Measurements from ENCODE around the gene USP17L19.
"Not testable (repeated sequence)": the region's sequence is repeated elsewhere in the genome, so short reads cannot be mapped to it uniquely, and the experiment has no call there.

DNA sequence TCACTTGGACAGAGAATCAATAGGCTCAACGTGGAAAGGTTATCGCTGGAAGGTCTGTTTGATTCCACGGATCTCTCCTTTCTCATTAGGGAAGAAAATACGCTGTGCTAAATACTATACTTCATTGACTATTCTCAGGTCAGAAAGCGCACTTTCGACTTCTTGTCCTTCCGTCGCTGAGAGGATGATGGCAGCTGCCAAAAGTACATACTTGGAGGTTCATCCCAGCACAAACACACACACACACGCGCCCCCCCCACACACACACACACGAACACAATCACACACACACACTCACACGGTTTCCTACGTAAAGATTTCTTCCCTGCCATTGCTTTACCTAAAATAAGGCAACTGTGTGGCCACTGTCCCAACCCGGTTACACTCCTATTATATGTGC, 38.5 kb upstream of the USP17L19 start:
- not testable (repeated sequence) for TF ChIP-seq REST (IDR thresholded peaks at IDR 0.05; ENCODE audit: unreplicated experiment); CTCF (conservative IDR thresholded peaks at IDR 0.05; ENCODE audit: low read depth in 2 of 2); CREB1 (CRISPR knock-in tag; IDR thresholded peaks at IDR 0.05; ENCODE audit: low read depth); POLR2AphosphoS5 (IDR thresholded peaks at IDR 0.05; ENCODE audit: low read depth); NANOG (IDR thresholded peaks at IDR 0.05; ENCODE audit: borderline replicate concordance); ZNF114 (CRISPR knock-in tag; IDR thresholded peaks at IDR 0.05); JUNB (IDR thresholded peaks at IDR 0.05; ENCODE audit: unreplicated experiment); EZH2phosphoT487 (IDR thresholded peaks at IDR 0.05; ENCODE audit: unreplicated experiment); ZNF331 (CRISPR knock-in tag; IDR thresholded peaks at IDR 0.05; ENCODE audit: low read depth); EZH2 (IDR thresholded peaks at IDR 0.05; ENCODE audit: low read depth, unreplicated experiment); STAT1 (IDR thresholded peaks at IDR 0.05; ENCODE audit: unreplicated experiment)
- TF ChIP-seq, protein P1, sequence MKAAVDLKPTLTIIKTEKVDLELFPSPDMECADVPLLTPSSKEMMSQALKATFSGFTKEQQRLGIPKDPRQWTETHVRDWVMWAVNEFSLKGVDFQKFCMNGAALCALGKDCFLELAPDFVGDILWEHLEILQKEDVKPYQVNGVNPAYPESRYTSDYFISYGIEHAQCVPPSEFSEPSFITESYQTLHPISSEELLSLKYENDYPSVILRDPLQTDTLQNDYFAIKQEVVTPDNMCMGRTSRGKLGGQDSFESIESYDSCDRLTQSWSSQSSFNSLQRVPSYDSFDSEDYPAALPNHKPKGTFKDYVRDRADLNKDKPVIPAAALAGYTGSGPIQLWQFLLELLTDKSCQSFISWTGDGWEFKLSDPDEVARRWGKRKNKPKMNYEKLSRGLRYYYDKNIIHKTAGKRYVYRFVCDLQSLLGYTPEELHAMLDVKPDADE (IDR thresholded peaks at IDR 0.05) = not testable (repeated sequence)
- TF ChIP-seq, protein P2, sequence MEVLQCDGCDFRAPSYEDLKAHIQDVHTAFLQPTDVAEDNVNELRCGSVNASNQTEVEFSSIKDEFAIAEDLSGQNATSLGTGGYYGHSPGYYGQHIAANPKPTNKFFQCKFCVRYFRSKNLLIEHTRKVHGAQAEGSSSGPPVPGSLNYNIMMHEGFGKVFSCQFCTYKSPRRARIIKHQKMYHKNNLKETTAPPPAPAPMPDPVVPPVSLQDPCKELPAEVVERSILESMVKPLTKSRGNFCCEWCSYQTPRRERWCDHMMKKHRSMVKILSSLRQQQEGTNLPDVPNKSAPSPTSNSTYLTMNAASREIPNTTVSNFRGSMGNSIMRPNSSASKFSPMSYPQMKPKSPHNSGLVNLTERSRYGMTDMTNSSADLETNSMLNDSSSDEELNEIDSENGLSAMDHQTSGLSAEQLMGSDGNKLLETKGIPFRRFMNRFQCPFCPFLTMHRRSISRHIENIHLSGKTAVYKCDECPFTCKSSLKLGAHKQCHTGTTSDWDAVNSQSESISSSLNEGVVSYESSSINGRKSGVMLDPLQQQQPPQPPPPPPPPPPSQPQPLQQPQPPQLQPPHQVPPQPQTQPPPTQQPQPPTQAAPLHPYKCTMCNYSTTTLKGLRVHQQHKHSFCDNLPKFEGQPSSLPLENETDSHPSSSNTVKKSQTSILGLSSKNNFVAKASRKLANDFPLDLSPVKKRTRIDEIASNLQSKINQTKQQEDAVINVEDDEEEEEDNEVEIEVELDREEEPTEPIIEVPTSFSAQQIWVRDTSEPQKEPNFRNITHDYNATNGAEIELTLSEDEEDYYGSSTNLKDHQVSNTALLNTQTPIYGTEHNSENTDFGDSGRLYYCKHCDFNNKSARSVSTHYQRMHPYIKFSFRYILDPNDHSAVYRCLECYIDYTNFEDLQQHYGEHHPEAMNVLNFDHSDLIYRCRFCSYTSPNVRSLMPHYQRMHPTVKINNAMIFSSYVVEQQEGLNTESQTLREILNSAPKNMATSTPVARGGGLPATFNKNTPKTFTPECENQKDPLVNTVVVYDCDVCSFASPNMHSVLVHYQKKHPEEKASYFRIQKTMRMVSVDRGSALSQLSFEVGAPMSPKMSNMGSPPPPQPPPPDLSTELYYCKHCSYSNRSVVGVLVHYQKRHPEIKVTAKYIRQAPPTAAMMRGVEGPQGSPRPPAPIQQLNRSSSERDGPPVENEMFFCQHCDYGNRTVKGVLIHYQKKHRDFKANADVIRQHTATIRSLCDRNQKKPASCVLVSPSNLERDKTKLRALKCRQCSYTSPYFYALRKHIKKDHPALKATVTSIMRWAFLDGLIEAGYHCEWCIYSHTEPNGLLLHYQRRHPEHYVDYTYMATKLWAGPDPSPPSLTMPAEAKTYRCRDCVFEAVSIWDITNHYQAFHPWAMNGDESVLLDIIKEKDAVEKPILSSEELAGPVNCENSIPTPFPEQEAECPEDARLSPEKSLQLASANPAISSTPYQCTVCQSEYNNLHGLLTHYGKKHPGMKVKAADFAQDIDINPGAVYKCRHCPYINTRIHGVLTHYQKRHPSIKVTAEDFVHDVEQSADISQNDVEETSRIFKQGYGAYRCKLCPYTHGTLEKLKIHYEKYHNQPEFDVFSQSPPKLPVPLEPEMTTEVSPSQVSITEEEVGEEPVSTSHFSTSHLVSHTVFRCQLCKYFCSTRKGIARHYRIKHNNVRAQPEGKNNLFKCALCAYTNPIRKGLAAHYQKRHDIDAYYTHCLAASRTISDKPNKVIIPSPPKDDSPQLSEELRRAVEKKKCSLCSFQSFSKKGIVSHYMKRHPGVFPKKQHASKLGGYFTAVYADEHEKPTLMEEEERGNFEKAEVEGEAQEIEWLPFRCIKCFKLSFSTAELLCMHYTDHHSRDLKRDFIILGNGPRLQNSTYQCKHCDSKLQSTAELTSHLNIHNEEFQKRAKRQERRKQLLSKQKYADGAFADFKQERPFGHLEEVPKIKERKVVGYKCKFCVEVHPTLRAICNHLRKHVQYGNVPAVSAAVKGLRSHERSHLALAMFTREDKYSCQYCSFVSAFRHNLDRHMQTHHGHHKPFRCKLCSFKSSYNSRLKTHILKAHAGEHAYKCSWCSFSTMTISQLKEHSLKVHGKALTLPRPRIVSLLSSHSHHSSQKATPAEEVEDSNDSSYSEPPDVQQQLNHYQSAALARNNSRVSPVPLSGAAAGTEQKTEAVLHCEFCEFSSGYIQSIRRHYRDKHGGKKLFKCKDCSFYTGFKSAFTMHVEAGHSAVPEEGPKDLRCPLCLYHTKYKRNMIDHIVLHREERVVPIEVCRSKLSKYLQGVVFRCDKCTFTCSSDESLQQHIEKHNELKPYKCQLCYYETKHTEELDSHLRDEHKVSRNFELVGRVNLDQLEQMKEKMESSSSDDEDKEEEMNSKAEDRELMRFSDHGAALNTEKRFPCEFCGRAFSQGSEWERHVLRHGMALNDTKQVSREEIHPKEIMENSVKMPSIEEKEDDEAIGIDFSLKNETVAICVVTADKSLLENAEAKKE (CRISPR knock-in tag; IDR thresholded peaks at IDR 0.05) = not testable (repeated sequence)

All from GM23338 (cell line).